ENCODE measurements around the gene FLRT2.

The FLRT2 gene

GRCh38 chr14:85576848-85577542, 47.1 kb downstream of the FLRT2 start:
- no peak for TF ChIP-seq CTCF (IDR thresholded peaks at IDR 0.05; ENCODE audit: control insufficient read depth, insufficient read depth, low read depth, low read length, missing control alignments)
- no peak overlapping the region for H3K4me3 ChIP-seq (ENCODE audit: control insufficient read depth, low read depth, low read length)
- no peak for DNase-seq (ENCODE audit: low read depth)

DNA sequence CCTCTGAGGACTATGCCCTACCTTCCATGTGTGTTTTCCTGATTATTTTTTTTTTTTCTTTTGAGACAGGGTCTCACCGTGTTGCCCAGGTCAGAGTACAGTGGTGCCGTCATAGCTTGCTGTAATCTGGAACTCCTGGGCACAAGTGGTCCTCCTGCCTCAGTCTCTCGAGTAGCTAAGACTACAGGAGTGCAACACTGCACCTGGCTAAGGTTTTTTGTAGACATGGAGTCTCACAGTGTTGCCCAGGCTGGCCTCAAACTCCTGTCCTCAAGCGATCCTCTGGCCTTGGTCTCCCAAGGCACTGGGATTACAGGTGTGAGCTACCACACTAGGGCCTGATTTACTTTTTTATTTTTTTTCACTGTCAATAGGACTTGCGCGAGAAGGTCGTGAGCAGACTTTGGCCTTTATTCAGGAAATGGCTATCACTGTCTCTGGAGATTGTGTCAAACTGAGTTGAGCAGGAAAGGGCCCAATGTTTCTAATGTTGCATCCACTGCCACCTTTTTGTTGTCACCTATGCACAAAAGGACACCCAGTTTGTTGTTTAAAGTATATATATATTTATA, 47.7 kb downstream of the FLRT2 start:
- no peak for TF ChIP-seq CTCF (IDR thresholded peaks at IDR 0.05; ENCODE audit: control insufficient read depth, insufficient read depth, low read depth, low read length, missing control alignments)
- no peak overlapping the region for H3K4me3 ChIP-seq (ENCODE audit: control insufficient read depth, low read depth, low read length)
- no peak for DNase-seq (ENCODE audit: low read depth)

DNA sequence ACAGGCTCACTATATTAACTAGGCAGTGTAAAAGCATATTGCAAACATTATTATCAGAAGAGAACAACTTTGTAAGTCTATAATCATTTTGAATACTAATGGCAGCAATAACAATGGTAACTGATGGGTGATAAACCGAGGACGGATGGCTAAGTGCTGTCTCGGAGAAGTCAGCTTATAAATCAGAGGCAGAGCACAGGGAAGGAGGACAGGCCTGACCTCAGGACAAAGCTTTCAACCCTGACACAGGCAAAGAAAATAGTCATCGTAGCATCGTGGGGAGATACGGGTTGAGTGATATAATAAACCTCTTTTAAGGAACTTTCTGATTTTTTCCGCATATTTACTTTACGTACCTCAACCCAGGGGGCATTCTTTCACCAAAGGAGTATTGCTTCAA, 48.4 kb downstream of the FLRT2 start:
- DNase-seq (ENCODE audit: low read depth), result no peak
- TF ChIP-seq CTCF (IDR thresholded peaks at IDR 0.05; ENCODE audit: control insufficient read depth, insufficient read depth, low read depth, low read length, missing control alignments), result no peak
- H3K4me3 ChIP-seq (ENCODE audit: control insufficient read depth, low read depth, low read length), result no peak overlapping the region

- no peak for DNase-seq (ENCODE audit: low read depth)
- H3K4me3 ChIP-seq (ENCODE audit: control insufficient read depth, low read depth, low read length), result no peak overlapping the region
- no peak for TF ChIP-seq CTCF (IDR thresholded peaks at IDR 0.05; ENCODE audit: control insufficient read depth, insufficient read depth, low read depth, low read length, missing control alignments)
Measured at GRCh38 chr14:85578930-85579329, 49.0 kb downstream of the FLRT2 start.

DNA sequence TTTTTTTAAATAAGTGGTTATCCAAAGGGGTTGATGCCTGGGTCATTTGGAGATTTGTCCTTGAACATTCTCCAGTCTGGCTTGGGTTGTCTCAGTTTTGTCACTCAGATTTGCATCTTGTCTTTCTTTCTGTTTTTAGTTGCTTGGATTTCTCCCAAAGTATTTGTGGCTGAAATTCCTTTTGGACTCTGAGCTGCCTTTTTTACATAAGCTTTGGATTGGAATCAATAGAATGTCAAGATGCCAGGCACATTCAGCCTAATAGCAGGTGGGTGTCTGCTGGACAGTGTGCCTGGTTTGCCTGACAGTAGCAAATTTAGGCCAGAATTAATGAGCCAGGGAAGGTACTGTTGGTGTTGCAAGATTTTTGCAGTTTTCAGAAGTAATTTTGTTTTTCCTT, 50.0 kb downstream of the FLRT2 start:
- no peak overlapping the region for H3K4me3 ChIP-seq (ENCODE audit: control insufficient read depth, low read depth, low read length)
- no peak for TF ChIP-seq CTCF (IDR thresholded peaks at IDR 0.05; ENCODE audit: control insufficient read depth, insufficient read depth, low read depth, low read length, missing control alignments)
- no peak for DNase-seq (ENCODE audit: low read depth)

DNA sequence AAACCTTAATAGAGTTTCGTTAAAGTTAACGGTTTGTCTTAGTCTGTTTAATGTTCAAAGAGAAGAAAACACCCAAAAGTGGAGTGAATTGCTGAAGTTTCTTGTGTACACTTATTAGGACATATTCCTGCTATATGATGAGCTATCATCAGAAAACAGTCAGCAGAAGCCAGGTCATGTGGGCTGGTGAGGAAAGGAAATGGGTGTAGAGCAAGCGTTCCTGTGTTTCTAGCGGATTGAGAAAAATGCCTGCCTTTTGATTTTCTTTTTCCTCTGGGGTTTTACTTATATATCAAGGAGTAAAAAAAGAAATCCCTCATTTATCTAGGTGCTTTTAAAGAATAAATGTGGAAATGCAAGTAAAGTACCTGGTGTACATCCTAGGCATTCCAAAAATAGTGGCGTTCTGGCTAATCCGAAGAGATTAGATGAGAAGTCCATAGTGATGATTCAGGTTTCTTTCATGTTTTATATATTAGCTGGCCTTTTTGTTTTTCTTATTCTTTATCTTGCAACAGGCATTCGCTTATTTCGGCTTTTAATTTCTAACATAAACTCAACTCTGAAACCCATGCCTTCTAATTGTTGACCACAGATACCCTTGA, 50.7 kb downstream of the FLRT2 start:
- no peak overlapping the region for H3K4me3 ChIP-seq (ENCODE audit: control insufficient read depth, low read depth, low read length)
- no peak for TF ChIP-seq CTCF (IDR thresholded peaks at IDR 0.05; ENCODE audit: control insufficient read depth, insufficient read depth, low read depth, low read length, missing control alignments)
- no peak for DNase-seq (ENCODE audit: low read depth)
